Natural killer cell treated with Interleukin-12 subunit alpha and Interleukin-12 subunit beta and Interleukin-15 and Interleukin-18, amount 100 ng/mL, for 72 hours (primary cell): ENCODE data around the gene LRRC56. TPM values are rescaled to one million over a fixed set of nuclear protein-coding genes. Genes with fewer than 3 reads are reported as not detected.
A peak's percentile ranks its signal among the peaks of the same experiment; 100 is the strongest.
"Not testable (repeated sequence)": the region's sequence is repeated elsewhere in the genome, so short reads cannot be mapped to it uniquely, and the experiment has no call there.

ENCODE experiments used
- ATAC-seq, 2 donors: fragments of 150-1000 bp; cut with Tn5 transposase in 1 of 2; sonication (Bioruptor Pico), chemical (Tn5 transposase) in 1 of 2; 2 replicates each; pipeline ENCODE4 v1.10.0; 2021
- DNase-seq: peaks from one replicate; pipeline ENCODE4 v3.0.0; 2022; ENCODE audit warnings: low spot score
- H3K27ac Mint-ChIP-seq, 2 donors: 1 replicate in 1 of 2; 2 replicates in 1 of 2; pipeline ENCODE4 v1.8.0; 2022; ENCODE audit warnings: mixed read lengths in 2 of 2, mild to moderate bottlenecking in 1 of 2, moderate library complexity in 1 of 2
- H3K27me3 Mint-ChIP-seq, 2 donors: 1 replicate in 1 of 2; 2 replicates in 1 of 2; pipeline ENCODE4 v1.8.0; 2022; ENCODE audit warnings: mixed read lengths in 2 of 2
- H3K36me3 Mint-ChIP-seq: one replicate; pipeline ENCODE4 v1.8.0; 2022; ENCODE audit warnings: mixed read lengths
- H3K4me1 Mint-ChIP-seq, 2 donors: 1 replicate in 1 of 2; 2 replicates in 1 of 2; pipeline ENCODE4 v1.8.0; 2022; ENCODE audit warnings: low read depth in 2 of 2, mixed read lengths in 2 of 2, mild to moderate bottlenecking in 1 of 2
- H3K4me3 Mint-ChIP-seq: one replicate; pipeline ENCODE4 v1.8.0; 2022; ENCODE audit warnings: mixed read lengths
- H3K9me3 Mint-ChIP-seq: 2 replicates; pipeline ENCODE4 v1.8.0; 2022; ENCODE audit warnings: mixed read lengths
- total RNA-seq, 2 donors: library from RNA; stranded (reverse); gene quantifications; one replicate each; pipeline ENCODE4 v1.2.3, GENCODE V29; 2022

The LRRC56 gene
- total RNA-seq, 2 donors from 2014 or later = 0.98 to 1.8 TPM

DNA sequence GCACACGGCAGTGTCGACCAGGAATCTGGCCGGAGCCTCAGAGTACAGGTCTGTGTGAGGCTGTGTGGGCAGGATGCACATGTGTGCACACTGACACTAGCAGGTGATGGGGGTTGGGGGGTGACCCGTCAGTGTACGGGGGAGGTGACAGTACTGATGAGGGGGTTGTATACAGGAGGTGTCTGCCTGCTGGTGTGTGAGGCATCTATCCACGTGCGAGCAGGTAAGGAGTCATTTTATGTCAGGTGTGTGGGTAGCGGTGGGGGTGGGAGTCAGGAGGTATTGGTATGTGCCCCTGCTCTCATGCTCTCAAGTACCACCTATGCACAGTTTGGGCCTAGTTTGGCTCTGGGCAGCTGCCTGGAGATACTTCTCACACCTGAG, 34.5 kb downstream of the LRRC56 start:
- Mint-ChIP-seq H3K4me3 (no peak overlapping the region), H3K9me3 (no peaks in the 10 kb centered on the region), H3K27me3 (peaks cover 11% of the 10 kb centered on the region in 2 donors), H3K27ac (no peak overlapping the region), H3K36me3 (no peaks in the 10 kb centered on the region), H3K4me1 (peaks cover 0 to 10% of the 10 kb centered on the region in 2 donors)
- DNase-seq (no peak), ATAC-seq (no peak)

DNA sequence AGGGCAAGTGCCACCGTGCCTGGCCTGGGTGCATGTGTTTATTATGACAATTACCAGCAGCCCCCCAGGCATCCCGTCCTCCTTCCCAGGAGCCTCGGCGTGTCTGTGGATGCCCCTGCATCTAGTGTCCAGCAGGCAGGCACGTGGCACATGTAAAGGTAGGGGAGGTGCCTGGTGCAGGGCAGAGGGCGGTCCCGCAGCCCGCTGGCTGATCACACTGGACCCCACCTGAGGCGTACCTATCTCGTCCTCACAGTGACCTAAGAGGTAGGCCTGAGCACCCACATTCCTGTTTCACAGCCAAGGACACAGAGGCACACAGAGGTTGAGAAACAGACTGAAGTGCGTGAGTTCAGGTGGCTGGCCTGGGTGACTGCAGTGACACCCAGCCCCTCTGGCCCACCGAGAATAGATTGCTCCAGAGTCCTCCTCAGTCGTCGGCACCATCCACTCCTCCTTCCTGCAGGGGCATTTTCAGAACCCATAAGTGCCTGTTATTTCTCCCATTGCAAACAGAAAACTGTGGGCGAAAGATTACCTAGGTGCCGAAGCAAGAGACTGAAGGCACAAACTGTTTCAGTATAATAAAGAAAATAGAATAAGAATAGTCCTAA, 35.9 kb downstream of the LRRC56 start:
- Mint-ChIP-seq H3K4me1 (peaks cover 11 to 16% of the 10 kb centered on the region in 2 donors), H3K9me3 (no peaks in the 10 kb centered on the region), H3K27me3 (peaks cover 11% of the 10 kb centered on the region in 2 donors), H3K27ac (no peak overlapping the region), H3K36me3 (no peaks in the 10 kb centered on the region), H3K4me3 (no peak overlapping the region)
- no peak for DNase-seq
- no peak for ATAC-seq

DNA sequence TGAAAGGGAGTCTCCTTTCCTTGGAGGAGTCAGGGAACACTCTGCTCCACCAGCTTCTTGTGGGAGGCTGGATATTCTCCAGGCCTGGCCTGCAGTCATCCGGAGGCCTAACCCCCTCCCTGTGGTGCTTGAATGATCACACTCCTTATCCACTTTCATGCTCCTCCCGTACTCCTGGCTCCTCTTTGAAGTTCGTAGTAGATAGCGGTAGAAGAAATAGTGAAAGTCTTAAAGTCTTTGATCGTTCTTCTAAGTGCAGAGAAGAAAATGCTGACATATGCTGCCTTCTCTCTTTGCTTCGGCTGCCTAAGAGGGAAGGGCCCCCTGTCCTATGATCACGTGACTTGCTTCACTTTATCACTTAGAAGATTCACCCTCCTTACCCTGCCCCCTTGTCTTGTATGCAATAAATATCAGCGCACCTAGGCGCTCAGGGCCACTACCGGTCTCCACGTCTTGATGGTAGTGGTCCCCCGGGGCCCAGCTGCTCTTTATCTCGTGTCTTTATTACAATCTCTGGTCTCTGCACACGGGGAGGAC, 36.8 kb downstream of the LRRC56 start:
- DNase-seq, H3K9me3 Mint-ChIP-seq, H3K36me3 Mint-ChIP-seq, ATAC-seq: not testable (repeated sequence)
- peaks cover 11% of the 10 kb centered on the region in 2 donors for H3K27me3 Mint-ChIP-seq
- peak overlapping the region in 1 of 2 donors; percentile 15 for H3K27ac Mint-ChIP-seq
- peaks cover 11 to 20% of the 10 kb centered on the region in 2 donors for H3K4me1 Mint-ChIP-seq
- peak overlapping the region; percentile 5 for H3K4me3 Mint-ChIP-seq

GRCh38 chr11:574632-575312, 37.4 kb downstream of the LRRC56 start:
- H3K4me1 Mint-ChIP-seq = peaks cover 18 to 27% of the 10 kb centered on the region in 2 donors
- no peak for DNase-seq
- ATAC-seq = no peak
- peak overlapping the region; percentile 70 for H3K4me3 Mint-ChIP-seq
- peaks cover 11% of the 10 kb centered on the region in 2 donors for H3K27me3 Mint-ChIP-seq
- H3K9me3 Mint-ChIP-seq = no peaks in the 10 kb centered on the region
- no peaks in the 10 kb centered on the region for H3K36me3 Mint-ChIP-seq
- H3K27ac Mint-ChIP-seq = peak overlapping the region in 1 of 2 donors; percentile 15

- ATAC-seq = no peak
- H3K27ac Mint-ChIP-seq = peak overlapping the region in 1 of 2 donors; percentile 98
- no peak for DNase-seq
Measured at GRCh38 chr11:575313-575995, 38.1 kb downstream of the LRRC56 start.

GRCh38 chr11:575996-576768, 38.9 kb downstream of the LRRC56 start, which contains the start of gene PHRF1:
TSS of gene PHRF1 (plus strand) at chr11:576470. CDS start at chr11:581513, 5,043 bp downstream.
- H3K27me3 Mint-ChIP-seq = peaks cover 11% of the 10 kb centered on the region in 2 donors
- H3K36me3 Mint-ChIP-seq = no peaks in the 10 kb centered on the region
- peak within 1 kb of the TSS; percentile 93 for H3K4me3 Mint-ChIP-seq
- H3K9me3 Mint-ChIP-seq = no peaks in the 10 kb centered on the region
- ATAC-seq = peak; percentile 93 to 95
- peak; percentile 97 for DNase-seq
- peak within 1 kb of the TSS; percentile 98 for H3K27ac Mint-ChIP-seq
- H3K4me1 Mint-ChIP-seq = peaks cover 25 to 36% of the 10 kb centered on the region in 2 donors

More at GRCh38 chr11:575313-575995, 38.1 kb downstream of the LRRC56 start:
- Mint-ChIP-seq H3K4me1 (peaks cover 22 to 31% of the 10 kb centered on the region in 2 donors), H3K36me3 (no peaks in the 10 kb centered on the region), H3K4me3 (peak overlapping the region; percentile 70), H3K27me3 (peaks cover 11% of the 10 kb centered on the region in 2 donors), H3K9me3 (no peaks in the 10 kb centered on the region)

DNA sequence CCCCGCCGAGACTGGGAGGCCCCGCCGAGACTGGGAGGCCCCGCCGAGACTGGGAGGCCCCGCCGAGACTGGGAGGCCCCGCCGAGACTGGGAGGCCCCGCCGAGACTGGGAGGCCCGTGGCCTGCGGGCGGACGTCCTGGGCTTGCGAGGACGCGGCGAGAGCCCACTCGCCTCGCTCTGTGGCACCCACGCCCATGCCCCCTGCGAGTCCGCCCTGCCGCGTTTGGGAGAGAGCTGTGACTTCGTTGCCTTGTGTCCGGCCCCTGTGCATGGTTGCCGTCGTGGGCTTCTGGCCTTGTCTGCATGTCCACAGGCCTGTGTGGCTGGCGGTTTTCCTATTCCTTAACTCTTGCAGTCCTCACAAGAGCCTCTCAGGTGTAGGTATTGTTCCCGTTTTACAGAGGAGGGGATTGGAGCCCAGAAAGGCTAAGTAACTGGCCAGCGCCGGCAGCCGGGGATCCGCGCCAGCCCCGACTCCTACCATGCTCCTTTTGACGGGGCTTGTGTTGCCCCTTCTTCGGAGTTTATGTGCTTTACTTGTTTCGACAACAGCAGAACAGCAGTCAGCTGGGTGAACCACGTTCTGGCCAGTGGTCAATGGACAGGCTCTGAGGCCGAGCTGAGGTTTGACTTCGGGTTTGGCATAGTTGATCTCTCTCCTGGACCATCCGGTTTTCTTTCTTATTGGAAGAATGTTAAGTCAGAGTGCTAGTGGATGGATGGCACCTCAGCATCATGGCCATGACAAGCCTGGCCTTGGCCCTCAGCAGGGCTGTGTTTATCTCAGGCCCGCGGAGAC, 39.7 kb downstream of the LRRC56 start:
- DNase-seq = no peak
- no peaks in the 10 kb centered on the region for H3K36me3 Mint-ChIP-seq
- H3K4me1 Mint-ChIP-seq = peaks cover 33 to 44% of the 10 kb centered on the region in 2 donors

GRCh38 chr11:577611-577894, 40.2 kb downstream of the LRRC56 start:
- H3K9me3 Mint-ChIP-seq = no peaks in the 10 kb centered on the region
- H3K4me1 Mint-ChIP-seq = peaks cover 33 to 44% of the 10 kb centered on the region in 2 donors
- peaks cover 11% of the 10 kb centered on the region in 2 donors for H3K27me3 Mint-ChIP-seq
- no peak for ATAC-seq
- H3K36me3 Mint-ChIP-seq = no peaks in the 10 kb centered on the region
- H3K4me3 Mint-ChIP-seq = peak overlapping the region; percentile 88
- DNase-seq = no peak
- H3K27ac Mint-ChIP-seq = peak overlapping the region; percentile 74 to 84

More for the DNA sequence above, 39.7 kb downstream of the LRRC56 start:
- H3K27me3 Mint-ChIP-seq = peaks cover 11% of the 10 kb centered on the region in 2 donors
- peak overlapping the region; percentile 74 to 84 for H3K27ac Mint-ChIP-seq
- H3K4me3 Mint-ChIP-seq = peak overlapping the region; percentile 88
- ATAC-seq = no peak
- no peaks in the 10 kb centered on the region for H3K9me3 Mint-ChIP-seq

DNA sequence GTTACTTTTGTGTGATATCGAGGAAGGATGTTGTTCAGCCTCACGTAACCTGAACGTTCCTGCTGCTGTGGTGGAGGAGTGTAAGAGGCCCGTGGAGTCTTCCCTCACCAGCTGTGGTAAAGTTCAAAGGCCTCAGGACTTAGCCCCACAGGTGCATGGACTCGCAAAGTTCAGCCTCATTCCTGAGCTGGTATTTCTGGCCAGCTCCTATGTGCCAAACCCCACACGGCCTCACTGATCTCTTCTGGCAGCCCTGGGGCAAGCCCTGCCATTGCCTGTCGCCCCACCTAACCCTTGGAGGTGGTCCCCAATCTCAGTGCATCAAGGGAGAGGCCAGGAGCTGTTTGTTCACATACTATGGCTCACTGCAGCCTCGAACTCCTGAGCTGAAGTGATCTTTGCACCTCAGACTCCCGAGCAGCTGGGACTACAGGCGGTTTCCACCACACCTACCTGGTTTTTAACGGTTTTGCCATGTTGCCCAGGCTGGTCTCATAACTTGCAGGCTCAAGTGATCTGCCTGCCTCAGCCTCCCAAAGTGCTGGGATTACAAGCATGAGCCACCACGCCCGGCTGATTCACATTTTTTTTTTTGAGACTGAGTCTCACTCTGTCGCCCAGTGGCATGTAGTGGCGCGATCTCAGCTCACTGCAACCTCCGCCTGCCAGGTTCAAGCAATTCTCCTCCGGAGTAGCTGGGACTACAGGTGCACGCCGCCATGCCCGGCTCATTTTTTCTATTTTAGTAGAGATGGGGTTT, 41.1 kb downstream of the LRRC56 start:
- Mint-ChIP-seq H3K4me1 (peaks cover 33 to 44% of the 10 kb centered on the region in 2 donors), H3K9me3 (no peaks in the 10 kb centered on the region), H3K27ac (peak overlapping the region in 1 of 2 donors; percentile 19), H3K27me3 (peaks cover 11% of the 10 kb centered on the region in 2 donors), H3K36me3 (no peaks in the 10 kb centered on the region), H3K4me3 (peak overlapping the region; percentile 88)
- no peak for ATAC-seq
- DNase-seq = no peak

GRCh38 chr11:579830-580601, 42.7 kb downstream of the LRRC56 start:
- ATAC-seq (no peak), DNase-seq (no peak)
- no peak overlapping the region for H3K27ac Mint-ChIP-seq
- peaks cover 33 to 40% of the 10 kb centered on the region in 2 donors for H3K4me1 Mint-ChIP-seq
- H3K36me3 Mint-ChIP-seq = no peaks in the 10 kb centered on the region
- no peaks in the 10 kb centered on the region for H3K9me3 Mint-ChIP-seq
- peaks cover 2% of the 10 kb centered on the region in 2 donors for H3K27me3 Mint-ChIP-seq
- H3K4me3 Mint-ChIP-seq = no peak overlapping the region

- H3K27ac Mint-ChIP-seq = peak overlapping the region in 1 of 2 donors; percentile 52
- DNase-seq = no peak
- peaks cover 36 to 41% of the 10 kb centered on the region in 2 donors for H3K4me1 Mint-ChIP-seq
- ATAC-seq = no peak
- no peaks in the 10 kb centered on the region for H3K36me3 Mint-ChIP-seq
- H3K4me3 Mint-ChIP-seq = peak overlapping the region; percentile 43
- H3K9me3 Mint-ChIP-seq = no peaks in the 10 kb centered on the region
- no peaks in the 10 kb centered on the region for H3K27me3 Mint-ChIP-seq
Measured at GRCh38 chr11:581342-581741, 44.0 kb downstream of the LRRC56 start.
